ENCODE measurements around the gene GPR158. TPM values are rescaled to one million over a fixed set of nuclear protein-coding genes. Genes with fewer than 3 reads are reported as not detected.

Gene GPR158
- total and polyA plus RNA-seq, 2 of the 8 experiments (the other 6 are each of a cell fraction or from before 2014, with no cell fraction given), result 0.14 to 0.78 TPM

GRCh38 chr10:25547382-25547781 lies 372.6 kb downstream of the GPR158 start:
- H4K20me1 ChIP-seq (replicated peaks in 1 of 2; ENCODE audit: control insufficient read depth in 1 of 2, insufficient read depth in 2 of 2, low read length in 2 of 2), result no peaks in the 10 kb centered on the region
- H3K14ac ChIP-seq (ENCODE audit: insufficient read length), result no peak overlapping the region
- POLR2A ChIA-PET (ENCODE audit: partially characterized antibody), result no interaction called here
- H2BK15ac ChIP-seq (ENCODE audit: low read length), result no peak overlapping the region
- CTCF ChIA-PET (ENCODE audit: partially characterized antibody), result no interaction called here
- no peak for FAIRE-seq
- H4K8ac ChIP-seq (ENCODE audit: extremely low read depth, insufficient read depth, low read length), result no peak overlapping the region
- no peaks in the 10 kb centered on the region for H3K9me3 ChIP-seq (ENCODE audit: insufficient read depth in 2 of 2, low read depth in 1 of 2, low read length in 1 of 2)
- H4K91ac ChIP-seq (replicated peaks; ENCODE audit: insufficient read length, low read length), result no peak overlapping the region
- no peak overlapping the region for H3K23ac ChIP-seq (ENCODE audit: insufficient read length)
- H3K18ac ChIP-seq (ENCODE audit: extremely low read depth, low read length), result no peak overlapping the region
- H3K36me3 ChIP-seq (ENCODE audit: control insufficient read depth in 2 of 4, insufficient read depth in 4 of 4, low read length in 3 of 4), result no peaks in the 10 kb centered on the region
- 0 out of 2 replicates have a peak overlapping the region, but pooled peaks have one; percentile 27 for H2BK20ac ChIP-seq (ENCODE audit: low read length)
- H3K27ac ChIP-seq (ENCODE audit: low read depth, low read length), result no peak overlapping the region
- no peak for TF ChIP-seq HDAC2 (IDR thresholded peaks at IDR 0.05; ENCODE audit: borderline replicate concordance in 1 of 2, low read depth in 2 of 2, low read length in 2 of 2)
- no peak for TF ChIP-seq KDM5A (IDR thresholded peaks at IDR 0.05; ENCODE audit: low read length)
- TF ChIP-seq ATF2 (IDR thresholded peaks at IDR 0.05; ENCODE audit: low read length), result peak; percentile 90
- no peak for TF ChIP-seq SIN3A (conservative IDR thresholded peaks at IDR 0.05 in 1 of 2, IDR thresholded peaks at IDR 0.05 in 1 of 2; ENCODE audit: low read depth in 1 of 2, low read length in 2 of 2)
- no peak for TF ChIP-seq SAP30 (IDR thresholded peaks at IDR 0.05; ENCODE audit: insufficient read depth, insufficient replicate concordance, low read length)
- no peak for TF ChIP-seq PHF8 (conservative IDR thresholded peaks at IDR 0.05; ENCODE audit: low read depth, low read length)
- TF ChIP-seq JUND (IDR thresholded peaks at IDR 0.05; ENCODE audit: low read length), result peak; percentile 71
- no peak for TF ChIP-seq CHD1 (IDR thresholded peaks at IDR 0.05; ENCODE audit: low read depth, low read length)
- TF ChIP-seq SUZ12 (IDR thresholded peaks at IDR 0.05; ENCODE audit: low read length), result no peak
- H3K79me2 ChIP-seq (ENCODE audit: control insufficient read depth in 1 of 2, insufficient read depth in 2 of 2, low read length in 2 of 2), result no peaks in the 10 kb centered on the region
- H2BK12ac ChIP-seq (ENCODE audit: low read depth, low read length), result no peak overlapping the region
- no peak overlapping the region for H3K9ac ChIP-seq (replicated peaks in 1 of 4; ENCODE audit: extremely low read depth in 1 of 4, low read depth in 3 of 4, low read length in 3 of 4)
- no peak overlapping the region for H2AK5ac ChIP-seq (ENCODE audit: low read depth, low read length)
- no peaks in the 10 kb centered on the region for H3K23me2 ChIP-seq (ENCODE audit: low read depth, low read length)
- H2BK5ac ChIP-seq (ENCODE audit: low read depth, low read length), result no peak overlapping the region
- no peak overlapping the region for H3K4ac ChIP-seq (replicated peaks; ENCODE audit: insufficient read length, low read depth, low read length)
- H3K56ac ChIP-seq (replicated peaks; ENCODE audit: insufficient read length, low read depth, low read length), result no peak overlapping the region
- 89% methylated on average over 4 of the region's 4 CpGs; no CpG with 5 or more reads in 1 of the 2 experiments for WGBS, 2 experiments (ENCODE audit: extremely low coverage in 1 of 2, insufficient coverage in 1 of 2, insufficient read length in 1 of 2, insufficient replicate concordance in 2 of 2, low coverage in 1 of 2, low lambda C conversion rate in 2 of 2, missing lambda C conversion rate in 1 of 2)
- no peak overlapping the region for H3K4me3 ChIP-seq (ENCODE audit: extremely low read depth in 1 of 4, insufficient read depth in 2 of 4, low read depth in 3 of 4, low read length in 4 of 4)
- H3K79me1 ChIP-seq (ENCODE audit: low read depth, low read length), result no peaks in the 10 kb centered on the region
- H3K4me2 ChIP-seq (ENCODE audit: insufficient read depth in 1 of 2, low read depth in 2 of 2, low read length in 2 of 2), result peak overlapping the region in 1 of 2 experiments; percentile 14; a peak in 1 of 4 replicates
- H2BK120ac ChIP-seq (replicated peaks; ENCODE audit: low read depth, low read length), result no peak overlapping the region
- no peak overlapping the region for H2AFZ ChIP-seq (ENCODE audit: low read length)
- no peak overlapping the region for H4K5ac ChIP-seq (ENCODE audit: insufficient read length, low read depth, low read length)
- peaks cover 0 to 6% (median 1%) of the 10 kb centered on the region in 4 experiments; a peak in 3 of 7 replicates for H3K4me1 ChIP-seq (replicated peaks in 1 of 4; ENCODE audit: control insufficient read depth in 3 of 4, insufficient read depth in 4 of 4, low read length in 3 of 4)
- no peaks in the 10 kb centered on the region for H3K27me3 ChIP-seq (replicated peaks in 1 of 4; ENCODE audit: control insufficient read depth in 3 of 4, extremely low read depth in 1 of 4, insufficient read depth in 3 of 4, low read length in 3 of 4)
- DNase-seq (ENCODE audit: low read depth in 1 of 2, low spot score in 2 of 2), result no peak
